K562 (cell line): Measurements from ENCODE around the gene CORIN. TPM values are rescaled to one million over a fixed set of nuclear protein-coding genes. Genes with fewer than 3 reads are reported as not detected.

ENCODE experiments used
- ATAC-seq: fragments of 200-7000 bp; cut with Tn5 transposase; 3 replicates; pipeline ENCODE4 v1.9.1; 2020; ENCODE audit warnings: moderate library complexity
- BruUV-seq: library from RNA; stranded (reverse); fragments of 400-500 nt; replicated peaks from 2 replicates; lab custom pipeline; 2021; lab: Mats Ljungman, UMichigan
- CTCF ChIA-PET: fragments of 300-600 bp; formaldehyde crosslinking; extraction: SDS; loops from one replicate; lab custom pipeline; 2021; ENCODE audit warnings: low intra/inter-chr PET ratio; lab: Yijun Ruan, JAX
- POLR2A ChIA-PET: fragments of 300-600, 350-650 bp; sonication (Branson Sonifier 250); formaldehyde crosslinking; extraction: SDS; loops from one replicate; lab custom pipeline; 2021; ENCODE audit warnings: antibody characterized with exemption, inconsistent platforms; lab: Yijun Ruan, JAX
- DNase-seq, 4 experiments: peaks; one replicate each; pipeline versions ENCODE4 v3.0.0 to v3.0.0-alpha.2; 2011 to 2018; ENCODE audit warnings: low spot score in 3 of 4, mixed read lengths in 3 of 4; ENCODE audit errors: extremely low read depth in 1 of 4
- FAIRE-seq: peaks from 2 replicates; lab custom pipeline; 2011; peaks lifted over from hg19 to GRCh38; lab: Jason Lieb, UNC
- H2AFZ ChIP-seq: 2 replicates; pipeline ENCODE4 v1.6.0; 2011; ENCODE audit warnings: low read depth, low read length, control low read depth, inconsistent platforms
- H3K27ac ChIP-seq: fragments of 200-600 bp; 3 replicates; pipeline ENCODE4 v1.8.0; 2011; ENCODE audit warnings: low read depth, mild to moderate bottlenecking, control low read depth, inconsistent platforms, low read length, moderate library complexity, mixed read lengths; ENCODE audit errors: extremely low read depth
- H3K27me3 ChIP-seq, 2 experiments: fragments of 300-600 bp in 1 of 2; 2 replicates in 1 of 2; 3 replicates in 1 of 2; pipeline versions ENCODE4 v1.6.0 to v1.8.0; 2011; ENCODE audit warnings: inconsistent platforms in 2 of 2, low read length in 2 of 2, mild to moderate bottlenecking in 1 of 2, mixed read lengths in 1 of 2, moderate library complexity in 1 of 2; ENCODE audit not compliant: control insufficient read depth in 2 of 2, insufficient read depth in 2 of 2
- H3K36me3 ChIP-seq: fragments of 300-600 bp; 3 replicates; pipeline ENCODE4 v1.8.0; 2011; ENCODE audit warnings: mild to moderate bottlenecking, low read length, inconsistent platforms; ENCODE audit not compliant: control insufficient read depth, insufficient read depth
- H3K4me1 ChIP-seq, 2 experiments: fragments of 200-600 bp in 1 of 2; replicated peaks in 1 of 2; 2 replicates in 1 of 2; 3 replicates in 1 of 2; pipeline versions ENCODE4 v1.5.1 to v1.8.0; 2011; ENCODE audit warnings: inconsistent platforms in 2 of 2, low read length in 2 of 2, mild to moderate bottlenecking in 1 of 2, mixed read lengths in 1 of 2, moderate library complexity in 1 of 2; ENCODE audit not compliant: control insufficient read depth in 2 of 2, insufficient read depth in 2 of 2
- H3K4me2 ChIP-seq: 2 replicates; pipeline ENCODE4 v1.6.1; 2011; ENCODE audit warnings: low read length, control low read depth, inconsistent platforms, mixed read lengths; ENCODE audit not compliant: insufficient read depth
- H3K4me3 ChIP-seq: fragments of 200-600 bp; sonication (generic), shearing (Covaris generic); 2 replicates; pipeline ENCODE4 v1.5.1; 2016; ENCODE audit warnings: control low read depth, inconsistent platforms
- H3K79me2 ChIP-seq: fragments of 200-600 bp; 3 replicates; pipeline ENCODE4 v1.8.0; 2011; ENCODE audit warnings: low read length, inconsistent platforms; ENCODE audit not compliant: control insufficient read depth, insufficient read depth
- H3K9ac ChIP-seq, 2 experiments: 2 replicates each; pipeline versions ENCODE4 v1.6.0 to v1.6.1; 2011; ENCODE audit warnings: low read depth in 2 of 2, low read length in 2 of 2, control low read depth in 1 of 2, inconsistent platforms in 1 of 2, mild to moderate bottlenecking in 1 of 2, mixed read lengths in 1 of 2; ENCODE audit not compliant: insufficient read depth in 1 of 2
- H3K9me1 ChIP-seq: one replicate; pipeline ENCODE4 v1.6.0; 2011; ENCODE audit warnings: inconsistent platforms, mild to moderate bottlenecking, low read length, moderate library complexity; ENCODE audit not compliant: control insufficient read depth, insufficient read depth
- H3K9me3 ChIP-seq: replicated peaks from 2 replicates; pipeline ENCODE4 v1.5.1; 2011; ENCODE audit warnings: low read depth, low read length, inconsistent platforms; ENCODE audit not compliant: control insufficient read depth, insufficient read depth
- H4K20me1 ChIP-seq: replicated peaks from 2 replicates; pipeline ENCODE4 v1.6.1; 2011; ENCODE audit warnings: low read length, inconsistent platforms, mixed read lengths; ENCODE audit not compliant: control insufficient read depth, insufficient read depth
- BHLHE40 ChIP-seq: IDR thresholded peaks from 2 replicates; pipeline ENCODE4 v1.6.1; 2011; ENCODE audit warnings: low read length, improper control_type of control experiment
- CCNT2 ChIP-seq: IDR thresholded peaks from 2 replicates; pipeline ENCODE4 v1.6.1; 2011; ENCODE audit warnings: borderline replicate concordance, low read depth, mild to moderate bottlenecking, moderate library complexity, mixed read lengths, low read length; ENCODE audit not compliant: insufficient read length; ENCODE audit errors: extremely low read depth
- CSDE1 ChIP-seq, 2 experiments: fragments of 450-650 bp; IDR thresholded peaks; 2 replicates each; pipeline ENCODE4 v1.6.1; 2016; ENCODE audit warnings: mild to moderate bottlenecking in 1 of 2
- GATAD2A ChIP-seq: fragments of 450-650 bp; IDR thresholded peaks from 2 replicates; pipeline ENCODE4 v1.6.1; 2017
- HDAC6 ChIP-seq: IDR thresholded peaks from 2 replicates; pipeline ENCODE4 v1.6.1; 2012; ENCODE audit warnings: low read depth, mild to moderate bottlenecking, control low read depth, inconsistent platforms, low read length, moderate library complexity
- KLF6 ChIP-seq: fragments of 250-450 bp; sonication (Bioruptor Pico); IDR thresholded peaks from 2 replicates; pipeline ENCODE4 v1.4.0; 2020; ENCODE audit warnings: mild to moderate bottlenecking, moderate library complexity, borderline replicate concordance
- MTA3 ChIP-seq: fragments of 450-650 bp; formaldehyde crosslinking; IDR thresholded peaks from 2 replicates; pipeline ENCODE4 v1.6.1; 2017; ENCODE audit warnings: mild to moderate bottlenecking, borderline replicate concordance
- MXI1 ChIP-seq: IDR thresholded peaks from 2 replicates; pipeline ENCODE4 v1.6.1; 2011; ENCODE audit warnings: low read depth, mild to moderate bottlenecking, improper control_type of control experiment, low read length
- NFIC ChIP-seq: fragments of 450-650 bp; IDR thresholded peaks from 2 replicates; pipeline ENCODE4 v1.6.1; 2017; ENCODE audit warnings: mild to moderate bottlenecking, inconsistent platforms
- NR2F6 ChIP-seq: fragments of 450-650 bp; formaldehyde crosslinking; IDR thresholded peaks from 2 replicates; pipeline ENCODE4 v1.4.0; 2020; ENCODE audit warnings: mild to moderate bottlenecking
- RBM14 ChIP-seq: fragments of 200-400 bp; formaldehyde crosslinking; IDR thresholded peaks from 2 replicates; pipeline ENCODE4 v1.6.1; 2018; ENCODE audit warnings: low read depth, mild to moderate bottlenecking, low read length, moderate library complexity, borderline replicate concordance; ENCODE audit not compliant: insufficient read depth
- TCF7L2 ChIP-seq: fragments of 150-350 bp; IDR thresholded peaks from 2 replicates; pipeline ENCODE4 v1.6.1; 2016; ENCODE audit warnings: low read depth, mild to moderate bottlenecking, low read length, moderate library complexity
- ZBED1 ChIP-seq: IDR thresholded peaks from 2 replicates; pipeline ENCODE4 v1.6.1; 2014
- WGBS: fragments of 100-300 bp; shearing (Covaris generic); methylation state at CpG from one replicate; pipeline ENCODE4 v1.1.6; 2016; ENCODE audit warnings: low coverage, mixed read lengths; ENCODE audit not compliant: insufficient coverage; ENCODE audit errors: missing lambda C conversion rate; 5-methylcytosine and 5-hydroxymethylcytosine counted together
- in situ Hi-C: fragments of 300-500 bp; cut with MboI; formaldehyde crosslinking; loops from 4 replicates; pipeline ENCODE4 v1.15.0; 2018; ENCODE audit warnings: inconsistent platforms, mixed read lengths
- intact Hi-C: fragments of 100-400 bp; cut with micrococcal nuclease; formaldehyde crosslinking; loops from 2 replicates; pipeline ENCODE4 v1.14.2; 2022
- polyA plus RNA-seq, 8 experiments: library from polyadenylated mRNA; depleted of rRNA in 4 of 8; stranded (reverse) in 5 of 8; unstranded in 3 of 8; fragments of >200 nt; fragmentation: Nextera tagmentation in 2 of 8; fragmentation: Illumina TruSeq in 1 of 8; extraction: Ambion mirVana in 2 of 8; extraction: Trizol in 1 of 8; gene quantifications; 2 replicates each; pipeline versions ENCODE4 v1.2.1 to v1.2.3, GENCODE V29; 2011 to 2014; ENCODE audit warnings: inconsistent platforms in 1 of 8, missing spikeins in 1 of 8
- total RNA-seq, 7 experiments: library from RNA; depleted of rRNA in 6 of 7; stranded (reverse); fragments of >200 nt in 6 of 7; fragmentation: Illumina TruSeq in 2 of 7; extraction: Trizol in 2 of 7; gene quantifications; 2 replicates each; pipeline versions ENCODE4 v1.2.1 to v1.2.3, GENCODE V29; 2011 to 2021; ENCODE audit warnings: low replicate concordance in 1 of 7
- TF ChIP-seq, protein P1 (sequence below): fragments of 450-650 bp; IDR thresholded peaks from 2 replicates; pipeline ENCODE4 v1.6.1; 2016; ENCODE audit warnings: mild to moderate bottlenecking, moderate library complexity

Gene CORIN
- total and polyA plus RNA-seq, 9 of the 15 experiments (the other 6 are each of a cell fraction or from before 2014, with no cell fraction given) = 0.04 to 0.31 (median 0.08) TPM; not detected in 4

DNA sequence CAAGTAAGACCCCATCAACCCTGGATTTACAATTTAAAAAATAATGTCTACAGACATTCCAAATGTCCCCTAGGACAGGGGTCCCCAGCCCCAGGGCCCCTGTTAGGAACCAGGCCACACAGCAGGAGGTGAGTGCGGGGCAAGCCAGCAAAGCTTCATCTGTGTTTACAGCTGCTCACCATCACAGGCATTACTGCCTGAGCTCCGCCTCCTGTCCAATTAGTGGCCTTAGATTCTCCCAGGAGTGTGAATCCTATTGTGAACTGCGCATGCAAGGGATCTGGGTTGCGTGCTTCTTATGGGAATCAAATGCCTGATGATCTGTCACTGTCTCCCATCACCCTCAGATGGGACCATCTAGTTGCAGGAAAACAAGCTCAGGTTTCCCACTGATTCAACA lies 206.7 kb downstream of the CORIN start:
- in situ Hi-C loops (no loop called here), intact Hi-C loops (no loop called here)
- Histone ChIP-seq H3K4me2 (no peak overlapping the region), H3K9me3 (no peaks in the 10 kb centered on the region), H2AFZ (no peak overlapping the region), H3K27ac (no peak overlapping the region), H3K79me2 (no peaks in the 10 kb centered on the region), H3K27me3 (no peaks in the 10 kb centered on the region), H3K4me3 (no peak overlapping the region), H3K9ac (no peak overlapping the region), H3K9me1 (no peaks in the 10 kb centered on the region), H3K36me3 (no peaks in the 10 kb centered on the region), H3K4me1 (no peaks in the 10 kb centered on the region), H4K20me1 (no peaks in the 10 kb centered on the region)
- ATAC-seq (no peak), FAIRE-seq (no peak), DNase-seq (no peak)
- BruUV-seq = no TSS peak
- 0% methylated on average over 4 of the region's 4 CpGs for WGBS
- POLR2A ChIA-PET = interaction anchor here (0.6 kb wide), 1 partner anchor 939 kb away, joined by 3 read pairs; no protein-coding TSS in a partner anchor
- CTCF ChIA-PET = interaction anchor here (0.6 kb wide), 1 partner anchor 164 kb away, joined by 4 read pairs; no protein-coding TSS in a partner anchor
- no peak for TF ChIP-seq MTA3
- TF ChIP-seq CSDE1 (IDR thresholded peaks at IDR 0.05) = no peak
- TF ChIP-seq RBM14 = no peak
- TF ChIP-seq HDAC6 = no peak
- TF ChIP-seq MXI1 = no peak
- no peak for TF ChIP-seq GATAD2A
- no peak for TF ChIP-seq ZBED1
- TF ChIP-seq NR2F6 (CRISPR knock-in tag) = no peak
- TF ChIP-seq, protein P1, sequence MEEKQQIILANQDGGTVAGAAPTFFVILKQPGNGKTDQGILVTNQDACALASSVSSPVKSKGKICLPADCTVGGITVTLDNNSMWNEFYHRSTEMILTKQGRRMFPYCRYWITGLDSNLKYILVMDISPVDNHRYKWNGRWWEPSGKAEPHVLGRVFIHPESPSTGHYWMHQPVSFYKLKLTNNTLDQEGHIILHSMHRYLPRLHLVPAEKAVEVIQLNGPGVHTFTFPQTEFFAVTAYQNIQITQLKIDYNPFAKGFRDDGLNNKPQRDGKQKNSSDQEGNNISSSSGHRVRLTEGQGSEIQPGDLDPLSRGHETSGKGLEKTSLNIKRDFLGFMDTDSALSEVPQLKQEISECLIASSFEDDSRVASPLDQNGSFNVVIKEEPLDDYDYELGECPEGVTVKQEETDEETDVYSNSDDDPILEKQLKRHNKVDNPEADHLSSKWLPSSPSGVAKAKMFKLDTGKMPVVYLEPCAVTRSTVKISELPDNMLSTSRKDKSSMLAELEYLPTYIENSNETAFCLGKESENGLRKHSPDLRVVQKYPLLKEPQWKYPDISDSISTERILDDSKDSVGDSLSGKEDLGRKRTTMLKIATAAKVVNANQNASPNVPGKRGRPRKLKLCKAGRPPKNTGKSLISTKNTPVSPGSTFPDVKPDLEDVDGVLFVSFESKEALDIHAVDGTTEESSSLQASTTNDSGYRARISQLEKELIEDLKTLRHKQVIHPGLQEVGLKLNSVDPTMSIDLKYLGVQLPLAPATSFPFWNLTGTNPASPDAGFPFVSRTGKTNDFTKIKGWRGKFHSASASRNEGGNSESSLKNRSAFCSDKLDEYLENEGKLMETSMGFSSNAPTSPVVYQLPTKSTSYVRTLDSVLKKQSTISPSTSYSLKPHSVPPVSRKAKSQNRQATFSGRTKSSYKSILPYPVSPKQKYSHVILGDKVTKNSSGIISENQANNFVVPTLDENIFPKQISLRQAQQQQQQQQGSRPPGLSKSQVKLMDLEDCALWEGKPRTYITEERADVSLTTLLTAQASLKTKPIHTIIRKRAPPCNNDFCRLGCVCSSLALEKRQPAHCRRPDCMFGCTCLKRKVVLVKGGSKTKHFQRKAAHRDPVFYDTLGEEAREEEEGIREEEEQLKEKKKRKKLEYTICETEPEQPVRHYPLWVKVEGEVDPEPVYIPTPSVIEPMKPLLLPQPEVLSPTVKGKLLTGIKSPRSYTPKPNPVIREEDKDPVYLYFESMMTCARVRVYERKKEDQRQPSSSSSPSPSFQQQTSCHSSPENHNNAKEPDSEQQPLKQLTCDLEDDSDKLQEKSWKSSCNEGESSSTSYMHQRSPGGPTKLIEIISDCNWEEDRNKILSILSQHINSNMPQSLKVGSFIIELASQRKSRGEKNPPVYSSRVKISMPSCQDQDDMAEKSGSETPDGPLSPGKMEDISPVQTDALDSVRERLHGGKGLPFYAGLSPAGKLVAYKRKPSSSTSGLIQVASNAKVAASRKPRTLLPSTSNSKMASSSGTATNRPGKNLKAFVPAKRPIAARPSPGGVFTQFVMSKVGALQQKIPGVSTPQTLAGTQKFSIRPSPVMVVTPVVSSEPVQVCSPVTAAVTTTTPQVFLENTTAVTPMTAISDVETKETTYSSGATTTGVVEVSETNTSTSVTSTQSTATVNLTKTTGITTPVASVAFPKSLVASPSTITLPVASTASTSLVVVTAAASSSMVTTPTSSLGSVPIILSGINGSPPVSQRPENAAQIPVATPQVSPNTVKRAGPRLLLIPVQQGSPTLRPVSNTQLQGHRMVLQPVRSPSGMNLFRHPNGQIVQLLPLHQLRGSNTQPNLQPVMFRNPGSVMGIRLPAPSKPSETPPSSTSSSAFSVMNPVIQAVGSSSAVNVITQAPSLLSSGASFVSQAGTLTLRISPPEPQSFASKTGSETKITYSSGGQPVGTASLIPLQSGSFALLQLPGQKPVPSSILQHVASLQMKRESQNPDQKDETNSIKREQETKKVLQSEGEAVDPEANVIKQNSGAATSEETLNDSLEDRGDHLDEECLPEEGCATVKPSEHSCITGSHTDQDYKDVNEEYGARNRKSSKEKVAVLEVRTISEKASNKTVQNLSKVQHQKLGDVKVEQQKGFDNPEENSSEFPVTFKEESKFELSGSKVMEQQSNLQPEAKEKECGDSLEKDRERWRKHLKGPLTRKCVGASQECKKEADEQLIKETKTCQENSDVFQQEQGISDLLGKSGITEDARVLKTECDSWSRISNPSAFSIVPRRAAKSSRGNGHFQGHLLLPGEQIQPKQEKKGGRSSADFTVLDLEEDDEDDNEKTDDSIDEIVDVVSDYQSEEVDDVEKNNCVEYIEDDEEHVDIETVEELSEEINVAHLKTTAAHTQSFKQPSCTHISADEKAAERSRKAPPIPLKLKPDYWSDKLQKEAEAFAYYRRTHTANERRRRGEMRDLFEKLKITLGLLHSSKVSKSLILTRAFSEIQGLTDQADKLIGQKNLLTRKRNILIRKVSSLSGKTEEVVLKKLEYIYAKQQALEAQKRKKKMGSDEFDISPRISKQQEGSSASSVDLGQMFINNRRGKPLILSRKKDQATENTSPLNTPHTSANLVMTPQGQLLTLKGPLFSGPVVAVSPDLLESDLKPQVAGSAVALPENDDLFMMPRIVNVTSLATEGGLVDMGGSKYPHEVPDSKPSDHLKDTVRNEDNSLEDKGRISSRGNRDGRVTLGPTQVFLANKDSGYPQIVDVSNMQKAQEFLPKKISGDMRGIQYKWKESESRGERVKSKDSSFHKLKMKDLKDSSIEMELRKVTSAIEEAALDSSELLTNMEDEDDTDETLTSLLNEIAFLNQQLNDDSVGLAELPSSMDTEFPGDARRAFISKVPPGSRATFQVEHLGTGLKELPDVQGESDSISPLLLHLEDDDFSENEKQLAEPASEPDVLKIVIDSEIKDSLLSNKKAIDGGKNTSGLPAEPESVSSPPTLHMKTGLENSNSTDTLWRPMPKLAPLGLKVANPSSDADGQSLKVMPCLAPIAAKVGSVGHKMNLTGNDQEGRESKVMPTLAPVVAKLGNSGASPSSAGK = no peak
- no peak for TF ChIP-seq KLF6 (CRISPR knock-in tag)
- TF ChIP-seq CCNT2 = no peak
- no peak for TF ChIP-seq NFIC
- TF ChIP-seq TCF7L2 = no peak
- no peak for TF ChIP-seq BHLHE40
